HepG2 (cell line): Measurements from ENCODE around the gene OBI1. TPM values are rescaled to one million over a fixed set of nuclear protein-coding genes. Genes with fewer than 3 reads are reported as not detected.

ENCODE experiments used
- ATAC-seq: fragments of 200-7000 bp; cut with Tn5 transposase; 3 replicates; pipeline ENCODE4 v1.9.1; 2020; ENCODE audit warnings: mild to moderate bottlenecking, moderate library complexity
- BruUV-seq: library from RNA; stranded (reverse); fragments of 400-500 nt; replicated peaks from 2 replicates; lab custom pipeline; 2021; lab: Mats Ljungman, UMichigan
- CTCF ChIA-PET: fragments of 300-600 bp; formaldehyde crosslinking; extraction: SDS; loops from one replicate; lab custom pipeline; 2021; ENCODE audit warnings: low total read pairs, inconsistent platforms, low intra/inter-chr PET ratio; lab: Yijun Ruan, JAX
- POLR2A ChIA-PET: fragments of 350-600 bp; sonication (Branson Sonifier 250); formaldehyde crosslinking; loops from one replicate; lab custom pipeline; 2020; ENCODE audit warnings: antibody characterized with exemption, inconsistent platforms; lab: Yijun Ruan, JAX
- DNase-seq: peaks from one replicate; pipeline ENCODE4 v3.0.0-alpha.2; 2015; ENCODE audit warnings: low spot score
- FAIRE-seq: peaks from 3 replicates; lab custom pipeline; 2011; peaks lifted over from hg19 to GRCh38; lab: Jason Lieb, UNC
- H2AFZ ChIP-seq: one replicate; pipeline ENCODE4 v1.6.1; 2011; ENCODE audit warnings: low read length, inconsistent platforms
- H3K27ac ChIP-seq: fragments of 300-600 bp; 3 replicates; pipeline ENCODE4 v1.8.0; 2011; ENCODE audit warnings: mixed run types, mild to moderate bottlenecking, mixed read lengths, low read length, inconsistent platforms; ENCODE audit not compliant: insufficient read depth; ENCODE audit errors: extremely low read length
- H3K27me3 ChIP-seq, 2 experiments: fragments of 200-600 bp in 1 of 2; 2 replicates in 1 of 2; 3 replicates in 1 of 2; pipeline versions ENCODE4 v1.6.0 to v1.8.0; 2011; ENCODE audit warnings: low read length in 2 of 2, mild to moderate bottlenecking in 2 of 2, moderate library complexity in 2 of 2, inconsistent platforms in 1 of 2; ENCODE audit not compliant: insufficient read depth in 2 of 2, control insufficient read depth in 1 of 2
- H3K36me3 ChIP-seq, 2 experiments: fragments of 200-600 bp in 1 of 2; replicated peaks in 1 of 2; 2 replicates in 1 of 2; 3 replicates in 1 of 2; pipeline versions ENCODE4 v1.5.1 to v1.8.0; 2011; ENCODE audit warnings: low read length in 2 of 2, inconsistent platforms in 1 of 2; ENCODE audit not compliant: insufficient read depth in 2 of 2, control insufficient read depth in 1 of 2
- H3K4me1 ChIP-seq: 2 replicates; pipeline ENCODE4 v1.5.1; 2012; ENCODE audit warnings: low read length, inconsistent platforms; ENCODE audit not compliant: insufficient read depth
- H3K4me2 ChIP-seq: 2 replicates; pipeline ENCODE4 v1.6.0; 2011; ENCODE audit warnings: low read depth, low read length, inconsistent platforms
- H3K4me3 ChIP-seq, 3 experiments: fragments of 200-600 bp in 1 of 3; sonication (generic), shearing (Covaris generic) in 1 of 3; replicated peaks in 1 of 3; 2 replicates each; pipeline ENCODE4 v1.5.1; 2011 to 2016; ENCODE audit warnings: low read length in 3 of 3, inconsistent platforms in 2 of 3, low read depth in 2 of 3, mild to moderate bottlenecking in 2 of 3, control low read depth in 1 of 3, mixed read lengths in 1 of 3; ENCODE audit not compliant: insufficient read depth in 1 of 3
- H3K79me2 ChIP-seq: one replicate; pipeline ENCODE4 v1.6.1; 2011; ENCODE audit warnings: low read length, inconsistent platforms; ENCODE audit not compliant: insufficient read depth
- H3K9ac ChIP-seq: 2 replicates; pipeline ENCODE4 v1.6.0; 2011; ENCODE audit warnings: mild to moderate bottlenecking, low read depth, low read length, inconsistent platforms; ENCODE audit not compliant: insufficient read depth
- H3K9me3 ChIP-seq: 2 replicates; pipeline ENCODE4 v1.5.1; 2012; ENCODE audit warnings: mild to moderate bottlenecking, low read length
- H4K20me1 ChIP-seq: 2 replicates; pipeline ENCODE4 v1.6.0; 2011; ENCODE audit warnings: inconsistent platforms, mild to moderate bottlenecking, low read length, moderate library complexity; ENCODE audit not compliant: insufficient read depth
- ARNTL ChIP-seq: sonication (generic); formaldehyde crosslinking; IDR thresholded peaks from 2 replicates; pipeline ENCODE4 v1.4.0; 2020; ENCODE audit warnings: mild to moderate bottlenecking, missing genetic modification reagents
- CHD2 ChIP-seq: IDR thresholded peaks from 2 replicates; pipeline ENCODE4 v1.6.1; 2011; ENCODE audit warnings: low read depth, low read length, improper control_type of control experiment
- DR1 ChIP-seq: sonication (generic); formaldehyde crosslinking; IDR thresholded peaks from 2 replicates; pipeline ENCODE4 v1.8.0; 2021; ENCODE audit warnings: mild to moderate bottlenecking, missing genetic modification reagents, inconsistent platforms
- KDM2A ChIP-seq: sonication (generic); formaldehyde crosslinking; IDR thresholded peaks from 2 replicates; pipeline ENCODE4 v1.4.0; 2020; ENCODE audit warnings: low read depth, missing genetic modification reagents, borderline replicate concordance
- MEIS2 ChIP-seq: sonication (generic); formaldehyde crosslinking; IDR thresholded peaks from 2 replicates; pipeline ENCODE4 v1.9.0; 2021; ENCODE audit warnings: mild to moderate bottlenecking, missing genetic modification reagents
- STAT6 ChIP-seq: sonication (generic); formaldehyde crosslinking; IDR thresholded peaks from 2 replicates; pipeline ENCODE4 v1.4.0; 2020; ENCODE audit warnings: missing genetic modification reagents, mild to moderate bottlenecking, borderline replicate concordance
- ZNF557 ChIP-seq: sonication (generic); formaldehyde crosslinking; IDR thresholded peaks from 2 replicates; pipeline ENCODE4 v1.4.0; 2020; ENCODE audit warnings: missing genetic modification reagents
- WGBS: methylation state at CpG from one replicate; pipeline ENCODE4 v1.1.6; 2017; ENCODE audit warnings: low lambda C conversion rate; 5-methylcytosine and 5-hydroxymethylcytosine counted together
- in situ Hi-C: cut with HindIII; loops from 2 replicates; pipeline ENCODE4 v1.10.0; 2017; ENCODE audit warnings: low pct_unique_long_range_greater_than_20kb; ENCODE audit not compliant: extremely low pct_ligation_motif_present
- intact Hi-C: fragments of 100-400 bp; cut with micrococcal nuclease; formaldehyde crosslinking; loops from one replicate; pipeline ENCODE4 v1.10.0; 2022; ENCODE audit not compliant: unreplicated experiment
- polyA plus RNA-seq, 8 experiments: library from polyadenylated mRNA; depleted of rRNA in 3 of 8; stranded (reverse) in 7 of 8; unstranded in 1 of 8; fragments of >200 nt; fragmentation: Illumina TruSeq in 4 of 8; extraction: Trizol in 4 of 8; gene quantifications; 2 replicates each; pipeline versions ENCODE4 v1.2.1 to v1.2.3, GENCODE V29; 2011 to 2016; ENCODE audit warnings: low read depth in 4 of 8, missing spikeins in 1 of 8, mixed read lengths in 1 of 8; ENCODE audit not compliant: insufficient read depth in 1 of 8
- total RNA-seq, 5 experiments: library from RNA; depleted of rRNA; stranded (reverse); fragments of >200 nt; fragmentation: Illumina TruSeq; extraction: Trizol; gene quantifications; 2 replicates each; pipeline ENCODE4 v1.2.3, GENCODE V29; 2016; ENCODE audit warnings: low read depth in 1 of 5
- TF ChIP-seq, protein P1 (sequence below): sonication (generic); formaldehyde crosslinking; IDR thresholded peaks from 2 replicates; pipeline ENCODE4 v1.8.0; 2022; ENCODE audit warnings: missing genetic modification reagents, mild to moderate bottlenecking, inconsistent platforms, borderline replicate concordance
- TF ChIP-seq, protein P2 (sequence below): sonication (generic); formaldehyde crosslinking; IDR thresholded peaks from 2 replicates; pipeline ENCODE4 v1.5.1; 2020; ENCODE audit warnings: mild to moderate bottlenecking, missing genetic modification reagents, moderate library complexity

The OBI1 gene
- total and polyA plus RNA-seq, 2 of the 13 experiments (the other 11 are each of a cell fraction or from before 2014, with no cell fraction given) = 7.8 to 23.5 TPM

DNA sequence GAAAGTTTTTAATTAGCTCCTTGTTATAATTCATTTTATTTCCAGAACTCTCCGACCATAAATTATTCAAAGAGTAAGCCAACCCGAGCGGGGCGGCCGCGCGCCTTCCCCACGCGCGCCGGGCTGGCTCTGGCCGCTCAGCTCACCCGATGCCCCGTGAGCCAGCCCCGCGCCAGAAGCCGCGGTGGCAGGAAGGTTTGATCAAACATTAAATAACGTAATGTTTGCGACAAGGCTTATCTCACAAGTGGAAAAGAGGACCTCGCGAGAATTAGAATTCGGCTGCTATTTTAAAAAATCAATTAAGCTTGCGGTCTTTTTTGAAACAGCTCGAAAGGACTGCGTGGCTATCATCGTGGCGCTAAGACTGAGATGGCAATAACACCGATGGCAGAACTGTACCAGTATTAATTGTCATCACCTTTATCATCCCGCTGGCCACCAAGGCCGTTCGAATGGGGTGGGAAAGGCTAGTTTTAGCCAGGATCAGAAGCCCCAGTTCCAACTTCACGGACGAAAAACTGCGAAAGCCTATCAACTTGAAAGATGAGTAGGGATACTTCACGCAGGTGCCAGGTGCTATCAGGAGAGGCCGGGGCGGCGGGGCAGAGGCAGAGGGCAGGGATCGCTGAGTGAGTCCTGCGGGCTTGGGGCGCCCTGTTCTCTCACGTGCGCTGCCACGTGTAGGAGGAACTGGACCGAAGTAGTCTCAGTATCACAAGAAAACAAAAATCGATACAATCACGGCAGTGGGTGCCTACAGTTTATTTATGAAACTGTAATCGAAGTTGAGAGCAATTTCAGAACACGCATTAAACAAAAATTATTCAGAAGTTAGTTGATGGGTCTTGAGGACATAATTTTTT, 62.0 kb downstream of the OBI1 start:
- H3K27me3 ChIP-seq = peaks cover 0 to 41% of the 10 kb centered on the region in 2 experiments; a peak in 2 of 5 replicates

GRCh38 chr13:78596399-78596735, 62.6 kb downstream of the OBI1 start:
- peak overlapping the region; percentile 4 to 42 (median 36); a peak in 5 of 6 replicates for H3K4me3 ChIP-seq
- no peak overlapping the region for H2AFZ ChIP-seq
- in situ Hi-C loops (no loop called here), intact Hi-C loops (no loop called here)
- 47% methylated on average over 15 of the region's 22 CpGs for WGBS
- no peak overlapping the region for H3K9ac ChIP-seq
- peak overlapping the region; percentile 63 for H3K4me2 ChIP-seq
- H3K79me2 ChIP-seq = no peaks in the 10 kb centered on the region
- ChIA-PET POLR2A (no interaction called here), CTCF (no interaction called here)
- no peaks in the 10 kb centered on the region for H3K36me3 ChIP-seq
- no peaks in the 10 kb centered on the region for H3K9me3 ChIP-seq
- peaks cover 0 to 41% of the 10 kb centered on the region in 2 experiments; a peak in 2 of 5 replicates for H3K27me3 ChIP-seq
- ATAC-seq (peak; percentile 83), FAIRE-seq (no peak), DNase-seq (no peak)
- no TSS peak for BruUV-seq
- no peak overlapping the region for H3K27ac ChIP-seq
- H3K4me1 ChIP-seq = peaks cover 6% of the 10 kb centered on the region; the same call in 1 of the 2 replicates
- H4K20me1 ChIP-seq = no peaks in the 10 kb centered on the region
- TF ChIP-seq ZNF557 (CRISPR knock-in tag) = no peak
- TF ChIP-seq STAT6 (CRISPR knock-in tag) = no peak
- TF ChIP-seq, protein P1, sequence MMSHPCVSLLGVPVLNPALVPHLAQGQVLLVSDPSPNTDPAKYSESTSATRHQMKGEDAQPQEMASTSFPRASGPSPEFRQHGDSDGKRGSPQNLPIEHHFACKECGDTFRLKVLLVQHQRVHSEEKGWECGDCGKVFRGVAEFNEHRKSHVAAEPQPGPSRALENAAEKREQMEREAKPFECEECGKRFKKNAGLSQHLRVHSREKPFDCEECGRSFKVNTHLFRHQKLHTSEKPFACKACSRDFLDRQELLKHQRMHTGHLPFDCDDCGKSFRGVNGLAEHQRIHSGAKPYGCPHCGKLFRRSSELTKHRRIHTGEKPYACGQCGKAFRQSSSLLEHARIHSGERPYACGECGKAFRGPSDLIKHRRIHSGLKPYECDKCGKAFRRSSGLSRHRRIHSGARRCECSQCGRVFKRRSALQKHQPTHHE (CRISPR knock-in tag) = no peak
- TF ChIP-seq DR1 = no peak
- TF ChIP-seq, protein P2, sequence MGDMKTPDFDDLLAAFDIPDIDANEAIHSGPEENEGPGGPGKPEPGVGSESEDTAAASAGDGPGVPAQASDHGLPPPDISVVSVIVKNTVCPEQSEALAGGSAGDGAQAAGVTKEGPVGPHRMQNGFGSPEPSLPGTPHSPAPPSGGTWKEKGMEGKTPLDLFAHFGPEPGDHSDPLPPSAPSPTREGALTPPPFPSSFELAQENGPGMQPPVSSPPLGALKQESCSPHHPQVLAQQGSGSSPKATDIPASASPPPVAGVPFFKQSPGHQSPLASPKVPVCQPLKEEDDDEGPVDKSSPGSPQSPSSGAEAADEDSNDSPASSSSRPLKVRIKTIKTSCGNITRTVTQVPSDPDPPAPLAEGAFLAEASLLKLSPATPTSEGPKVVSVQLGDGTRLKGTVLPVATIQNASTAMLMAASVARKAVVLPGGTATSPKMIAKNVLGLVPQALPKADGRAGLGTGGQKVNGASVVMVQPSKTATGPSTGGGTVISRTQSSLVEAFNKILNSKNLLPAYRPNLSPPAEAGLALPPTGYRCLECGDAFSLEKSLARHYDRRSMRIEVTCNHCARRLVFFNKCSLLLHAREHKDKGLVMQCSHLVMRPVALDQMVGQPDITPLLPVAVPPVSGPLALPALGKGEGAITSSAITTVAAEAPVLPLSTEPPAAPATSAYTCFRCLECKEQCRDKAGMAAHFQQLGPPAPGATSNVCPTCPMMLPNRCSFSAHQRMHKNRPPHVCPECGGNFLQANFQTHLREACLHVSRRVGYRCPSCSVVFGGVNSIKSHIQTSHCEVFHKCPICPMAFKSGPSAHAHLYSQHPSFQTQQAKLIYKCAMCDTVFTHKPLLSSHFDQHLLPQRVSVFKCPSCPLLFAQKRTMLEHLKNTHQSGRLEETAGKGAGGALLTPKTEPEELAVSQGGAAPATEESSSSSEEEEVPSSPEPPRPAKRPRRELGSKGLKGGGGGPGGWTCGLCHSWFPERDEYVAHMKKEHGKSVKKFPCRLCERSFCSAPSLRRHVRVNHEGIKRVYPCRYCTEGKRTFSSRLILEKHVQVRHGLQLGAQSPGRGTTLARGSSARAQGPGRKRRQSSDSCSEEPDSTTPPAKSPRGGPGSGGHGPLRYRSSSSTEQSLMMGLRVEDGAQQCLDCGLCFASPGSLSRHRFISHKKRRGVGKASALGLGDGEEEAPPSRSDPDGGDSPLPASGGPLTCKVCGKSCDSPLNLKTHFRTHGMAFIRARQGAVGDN (CRISPR knock-in tag) = peak; percentile 28; the same call in 1 of the 2 replicates
- TF ChIP-seq KDM2A (CRISPR knock-in tag) = 0 out of 2 replicates have a peak, but pooled peaks have one; percentile 20

More for the DNA sequence above, 62.0 kb downstream of the OBI1 start:
- intact Hi-C loops (no loop called here), in situ Hi-C loops (no loop called here)
- FAIRE-seq (no peak), ATAC-seq (peak; percentile 26; the same call in 2 of the 3 replicates), DNase-seq (no peak)
- Histone ChIP-seq H3K4me1 (peaks cover 6% of the 10 kb centered on the region; the same call in 1 of the 2 replicates), H3K9ac (no peak overlapping the region), H3K4me2 (peak overlapping the region; percentile 63), H3K9me3 (no peaks in the 10 kb centered on the region), H3K79me2 (no peaks in the 10 kb centered on the region), H3K36me3 (no peaks in the 10 kb centered on the region), H3K4me3 (peak overlapping the region; percentile 4 to 42 (median 36); a peak in 4 of 6 replicates), H4K20me1 (no peaks in the 10 kb centered on the region), H3K27ac (no peak overlapping the region), H2AFZ (no peak overlapping the region)
- BruUV-seq = no TSS peak
- ChIA-PET POLR2A (no interaction called here), CTCF (no interaction called here)
- 47% methylated on average over 50 of the region's 50 CpGs for WGBS
- TF ChIP-seq MEIS2 (CRISPR knock-in tag) (no peak), CHD2 (peak; percentile 79), ARNTL (peak; percentile 42; the same call in 1 of the 2 replicates)
